GM23338 (cell line): Measurements from ENCODE around the gene FTCD.

Experiments
- CREB1 ChIP-seq: fragments of 250-450 bp; sonication (Bioruptor Pico); IDR thresholded peaks from 2 replicates; pipeline ENCODE4 v1.5.0; 2020; ENCODE audit warnings: low read depth, mild to moderate bottlenecking, moderate library complexity
- CTCF ChIP-seq, 2 experiments: fragments of 200-600 bp in 1 of 2; sonication (generic) in 1 of 2; conservative IDR thresholded peaks; 2 replicates each; pipeline versions ENCODE4 v1.5.1 to v1.6.1; 2016 to 2017; ENCODE audit warnings: antibody characterized with exemption in 2 of 2, low read depth in 2 of 2, mild to moderate bottlenecking in 2 of 2, moderate library complexity in 1 of 2
- ETS1 ChIP-seq: IDR thresholded peaks from 2 replicates; pipeline ENCODE4 v1.6.1; 2016; ENCODE audit warnings: antibody characterized with exemption
- EZH2 ChIP-seq: fragments of 200-600 bp; sonication (generic); IDR thresholded peaks from one replicate; pipeline ENCODE4 v1.8.0; 2017; ENCODE audit warnings: antibody characterized with exemption, mild to moderate bottlenecking, low read depth; ENCODE audit not compliant: unreplicated experiment
- EZH2phosphoT487 ChIP-seq: fragments of 200-600 bp; sonication (generic); IDR thresholded peaks from one replicate; pipeline ENCODE4 v1.8.1; 2018; ENCODE audit warnings: antibody characterized with exemption; ENCODE audit not compliant: unreplicated experiment
- JUNB ChIP-seq: IDR thresholded peaks from one replicate; pipeline ENCODE4 v1.6.1; 2016; ENCODE audit warnings: antibody characterized with exemption; ENCODE audit not compliant: unreplicated experiment
- NANOG ChIP-seq: IDR thresholded peaks from 2 replicates; pipeline ENCODE4 v1.6.1; 2016; ENCODE audit warnings: antibody characterized with exemption, borderline replicate concordance
- POLR2AphosphoS5 ChIP-seq: IDR thresholded peaks from 2 replicates; pipeline ENCODE4 v1.6.1; 2016; ENCODE audit warnings: antibody characterized with exemption, low read depth
- REST ChIP-seq: IDR thresholded peaks from one replicate; pipeline ENCODE4 v1.6.1; 2018; ENCODE audit warnings: antibody characterized with exemption; ENCODE audit not compliant: unreplicated experiment
- STAT1 ChIP-seq: IDR thresholded peaks from one replicate; pipeline ENCODE4 v1.6.1; 2016; ENCODE audit warnings: antibody characterized with exemption; ENCODE audit not compliant: unreplicated experiment
- ZNF331 ChIP-seq: fragments of 250-450 bp; sonication (Bioruptor Pico); IDR thresholded peaks from 2 replicates; pipeline ENCODE4 v1.5.0; 2020; ENCODE audit warnings: low read depth, mild to moderate bottlenecking, moderate library complexity

GRCh38 chr21:46129846-46130651 is 25.3 kb downstream of the FTCD start:
- TF ChIP-seq CTCF (conservative IDR thresholded peaks at IDR 0.05; ENCODE audit: low read depth in 2 of 2) (no peak), POLR2AphosphoS5 (no peak), EZH2 (no peak), NANOG (no peak), REST (no peak), EZH2phosphoT487 (no peak), ZNF331 (CRISPR knock-in tag) (no peak), JUNB (no peak), CREB1 (CRISPR knock-in tag) (no peak), STAT1 (no peak), ETS1 (no peak)
